Progenitor cell of endocrine pancreas (in vitro differentiated cells): Measurements from ENCODE around the gene DGKQ. TPM values are rescaled to one million over a fixed set of nuclear protein-coding genes. Genes with fewer than 3 reads are reported as not detected.

ENCODE experiments used
- DNase-seq: peaks from one replicate; pipeline ENCODE4 v3.0.0; 2021; ENCODE audit warnings: low spot score; ENCODE audit not compliant: unreplicated experiment
- H3K27ac Mint-ChIP-seq: 2 replicates; pipeline ENCODE4 v1.8.0; 2021; ENCODE audit warnings: mild to moderate bottlenecking, moderate library complexity, mixed read lengths
- H3K27me3 Mint-ChIP-seq: 2 replicates; pipeline ENCODE4 v1.8.0; 2021; ENCODE audit warnings: mixed read lengths
- H3K36me3 Mint-ChIP-seq: 2 replicates; pipeline ENCODE4 v1.8.0; 2022; ENCODE audit warnings: mixed read lengths; ENCODE audit not compliant: insufficient read depth
- H3K4me1 Mint-ChIP-seq: 2 replicates; pipeline ENCODE4 v1.8.0; 2021; ENCODE audit warnings: low read depth, mixed read lengths
- H3K4me3 Mint-ChIP-seq: 2 replicates; pipeline ENCODE4 v1.8.0; 2021; ENCODE audit warnings: low read depth, mild to moderate bottlenecking, moderate library complexity, mixed read lengths
- H3K9me3 Mint-ChIP-seq: 2 replicates; pipeline ENCODE4 v1.8.0; 2021; ENCODE audit warnings: low read depth, mixed read lengths
- total RNA-seq: library from RNA; stranded (reverse); gene quantifications from 2 replicates; pipeline ENCODE4 v1.2.1, GENCODE V29; 2021
- TF ChIP-seq, protein P1 (sequence below): fragments of 200-600 bp; sonication (generic); IDR thresholded peaks from one replicate; pipeline ENCODE4 v1.5.0; 2021; ENCODE audit warnings: antibody characterized with exemption, mild to moderate bottlenecking; ENCODE audit not compliant: unreplicated experiment

DGKQ gene
- total RNA-seq, 1 donor from 2014 or later: 24.9 TPM

DNA sequence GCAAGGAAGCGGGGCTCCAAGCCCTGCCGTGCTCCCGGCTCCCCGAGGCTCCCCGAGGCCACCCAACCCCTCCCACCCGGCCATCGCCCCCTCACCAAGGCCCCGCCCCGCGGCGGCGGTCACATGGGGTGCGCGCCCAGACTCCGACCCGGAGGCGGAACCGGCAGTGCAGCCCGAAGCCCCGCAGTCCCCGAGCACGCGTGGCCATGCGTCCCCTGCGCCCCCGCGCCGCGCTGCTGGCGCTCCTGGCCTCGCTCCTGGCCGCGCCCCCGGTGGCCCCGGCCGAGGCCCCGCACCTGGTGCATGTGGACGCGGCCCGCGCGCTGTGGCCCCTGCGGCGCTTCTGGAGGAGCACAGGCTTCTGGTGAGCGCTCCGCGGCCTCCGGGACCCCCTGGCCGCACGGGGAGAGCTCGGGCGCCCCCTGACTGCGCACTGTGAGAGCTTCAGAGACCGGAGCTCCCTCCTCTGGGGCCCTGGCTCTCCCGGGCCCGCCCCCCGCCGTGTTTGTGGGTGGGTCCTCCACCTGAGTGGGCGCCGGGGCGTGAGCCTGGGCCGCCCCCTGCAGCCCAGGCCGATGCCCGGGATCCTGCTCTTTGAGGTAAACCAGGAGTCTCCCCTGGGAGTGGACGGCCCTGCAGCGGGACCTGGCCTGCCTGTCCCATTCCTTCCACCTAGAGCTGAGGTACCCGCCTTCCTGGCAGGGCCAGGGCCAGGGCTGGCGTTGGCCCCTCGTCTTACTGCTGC is 13.7 kb upstream of the DGKQ start, which contains the start of gene IDUA:
TSS of gene IDUA (plus strand) at position 166 of the 745 bp plus-strand sequence. CDS start at position 207, 41 bp downstream.
- Mint-ChIP-seq H3K27ac (peak within 1 kb of the TSS; percentile 91), H3K27me3 (no peaks in the 10 kb centered on the region), H3K4me3 (peak within 1 kb of the TSS; percentile 92), H3K4me1 (peaks cover 18% of the 10 kb centered on the region), H3K9me3 (no peaks in the 10 kb centered on the region), H3K36me3 (no peaks in the 10 kb centered on the region)
- DNase-seq: peak; percentile 80
- TF ChIP-seq, protein P1, sequence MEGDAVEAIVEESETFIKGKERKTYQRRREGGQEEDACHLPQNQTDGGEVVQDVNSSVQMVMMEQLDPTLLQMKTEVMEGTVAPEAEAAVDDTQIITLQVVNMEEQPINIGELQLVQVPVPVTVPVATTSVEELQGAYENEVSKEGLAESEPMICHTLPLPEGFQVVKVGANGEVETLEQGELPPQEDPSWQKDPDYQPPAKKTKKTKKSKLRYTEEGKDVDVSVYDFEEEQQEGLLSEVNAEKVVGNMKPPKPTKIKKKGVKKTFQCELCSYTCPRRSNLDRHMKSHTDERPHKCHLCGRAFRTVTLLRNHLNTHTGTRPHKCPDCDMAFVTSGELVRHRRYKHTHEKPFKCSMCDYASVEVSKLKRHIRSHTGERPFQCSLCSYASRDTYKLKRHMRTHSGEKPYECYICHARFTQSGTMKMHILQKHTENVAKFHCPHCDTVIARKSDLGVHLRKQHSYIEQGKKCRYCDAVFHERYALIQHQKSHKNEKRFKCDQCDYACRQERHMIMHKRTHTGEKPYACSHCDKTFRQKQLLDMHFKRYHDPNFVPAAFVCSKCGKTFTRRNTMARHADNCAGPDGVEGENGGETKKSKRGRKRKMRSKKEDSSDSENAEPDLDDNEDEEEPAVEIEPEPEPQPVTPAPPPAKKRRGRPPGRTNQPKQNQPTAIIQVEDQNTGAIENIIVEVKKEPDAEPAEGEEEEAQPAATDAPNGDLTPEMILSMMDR: peak; percentile 74

GRCh38 chr4:986428-986878 is 13.1 kb upstream of the DGKQ start:
- H3K4me3 Mint-ChIP-seq: peak overlapping the region; percentile 92
- DNase-seq: no peak
- H3K27ac Mint-ChIP-seq: peak overlapping the region; percentile 91
- no peaks in the 10 kb centered on the region for H3K36me3 Mint-ChIP-seq
- peaks cover 18% of the 10 kb centered on the region for H3K4me1 Mint-ChIP-seq
- no peaks in the 10 kb centered on the region for H3K9me3 Mint-ChIP-seq
- TF ChIP-seq, protein P1: no peak
- no peaks in the 10 kb centered on the region for H3K27me3 Mint-ChIP-seq

DNA sequence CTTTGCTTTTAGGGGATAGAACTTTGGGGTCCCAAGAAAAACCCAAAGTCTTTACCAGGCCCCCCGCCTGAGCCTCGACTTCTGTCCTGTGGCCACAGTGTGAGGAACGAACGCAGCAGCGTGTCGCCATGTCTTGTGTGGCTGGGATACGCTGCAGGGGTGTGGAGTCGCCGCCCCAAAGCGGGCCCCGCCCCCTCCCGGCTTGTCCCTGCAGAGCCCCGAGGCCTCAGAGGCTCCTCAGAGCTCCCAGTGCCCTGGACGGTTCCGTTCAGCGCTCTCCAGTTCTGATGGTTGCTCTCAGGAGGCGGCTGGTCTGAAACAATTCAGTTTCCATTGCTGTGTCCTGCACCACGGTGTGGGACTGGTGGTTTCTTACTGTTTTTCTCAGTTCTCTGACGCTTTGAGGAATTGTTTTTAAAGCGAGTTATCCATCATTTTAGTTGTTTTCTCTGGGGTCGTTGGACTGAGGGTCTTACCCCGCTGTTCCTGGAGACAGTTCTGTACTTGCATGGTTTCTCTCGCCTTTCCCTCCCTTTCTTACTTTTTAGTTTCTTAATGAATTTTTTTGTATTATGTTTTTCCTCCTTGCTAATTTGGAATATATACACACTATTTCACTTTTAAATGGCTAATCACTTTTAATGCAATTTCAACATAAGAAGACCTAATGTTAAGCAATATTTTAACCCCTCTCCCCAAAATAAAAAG is 11.9 kb upstream of the DGKQ start:
- Mint-ChIP-seq H3K4me1 (peaks cover 18% of the 10 kb centered on the region), H3K4me3 (peak overlapping the region; percentile 92), H3K27me3 (no peaks in the 10 kb centered on the region), H3K9me3 (no peaks in the 10 kb centered on the region), H3K27ac (no peak overlapping the region), H3K36me3 (no peaks in the 10 kb centered on the region)
- no peak for DNase-seq
- TF ChIP-seq, protein P1: no peak

DNA sequence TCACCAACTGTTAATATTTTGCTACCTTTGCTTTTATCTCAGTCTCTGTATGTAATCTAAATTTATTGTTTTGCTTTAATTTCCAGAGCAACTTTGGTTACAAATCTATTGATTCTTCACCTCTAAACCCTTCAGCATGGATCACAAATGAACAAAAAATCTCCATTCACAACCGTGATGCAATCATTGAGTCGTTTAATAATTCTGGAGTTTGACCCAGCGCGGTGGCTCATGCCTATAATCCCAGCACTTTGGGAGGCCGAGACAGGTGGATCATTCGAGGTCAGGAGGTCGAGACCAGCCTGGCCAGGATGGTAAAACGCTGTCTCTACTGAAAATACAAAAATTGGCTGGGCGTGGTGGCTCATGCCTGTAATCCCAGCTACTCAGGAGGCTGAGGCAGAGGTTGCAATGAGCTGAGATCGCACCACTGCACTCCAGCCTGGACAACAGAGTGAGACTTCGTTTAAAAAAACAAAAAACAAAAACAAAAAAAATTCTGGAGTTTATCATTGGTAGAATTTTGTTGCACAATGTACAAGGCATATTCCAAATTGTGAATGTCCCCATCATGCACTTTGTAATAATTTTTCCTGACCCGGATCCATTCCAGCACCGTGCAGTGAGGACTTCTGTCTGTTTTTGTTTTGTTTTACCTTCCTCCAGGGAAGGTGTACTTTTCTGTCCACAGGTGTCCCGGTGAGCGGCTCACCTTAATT is 11.1 kb upstream of the DGKQ start:
- Mint-ChIP-seq H3K36me3 (no peaks in the 10 kb centered on the region), H3K27me3 (peaks cover 3% of the 10 kb centered on the region), H3K9me3 (no peaks in the 10 kb centered on the region), H3K4me3 (peak overlapping the region; percentile 92), H3K4me1 (peaks cover 18% of the 10 kb centered on the region), H3K27ac (no peak overlapping the region)
- no peak for DNase-seq
- TF ChIP-seq, protein P1: no peak

- Mint-ChIP-seq H3K27ac (no peak overlapping the region), H3K36me3 (no peaks in the 10 kb centered on the region), H3K4me3 (no peak overlapping the region), H3K27me3 (peaks cover 3% of the 10 kb centered on the region), H3K9me3 (no peaks in the 10 kb centered on the region), H3K4me1 (peaks cover 18% of the 10 kb centered on the region)
- TF ChIP-seq, protein P1: no peak
- DNase-seq: no peak
These were observed 9.4 kb upstream of the DGKQ start for GRCh38 chr4:982814-983213.
